GM18951 (cell line): ENCODE measurements around the gene PTPRN2.

Source experiments
- POLR2A ChIP-seq: IDR thresholded peaks from 4 replicates; pipeline ENCODE4 v1.6.1; 2011; ENCODE audit warnings: mild to moderate bottlenecking; ENCODE audit not compliant: insufficient read length, insufficient read depth; ENCODE audit errors: extremely low read depth
- in situ Hi-C: fragments of 300-500 bp; cut with MboI; formaldehyde crosslinking; loops from one replicate; pipeline ENCODE4 v1.12.0; 2022; ENCODE audit warnings: low sequenced_read_pairs, mixed read lengths, inconsistent platforms; ENCODE audit not compliant: unreplicated experiment

Gene PTPRN2

DNA sequence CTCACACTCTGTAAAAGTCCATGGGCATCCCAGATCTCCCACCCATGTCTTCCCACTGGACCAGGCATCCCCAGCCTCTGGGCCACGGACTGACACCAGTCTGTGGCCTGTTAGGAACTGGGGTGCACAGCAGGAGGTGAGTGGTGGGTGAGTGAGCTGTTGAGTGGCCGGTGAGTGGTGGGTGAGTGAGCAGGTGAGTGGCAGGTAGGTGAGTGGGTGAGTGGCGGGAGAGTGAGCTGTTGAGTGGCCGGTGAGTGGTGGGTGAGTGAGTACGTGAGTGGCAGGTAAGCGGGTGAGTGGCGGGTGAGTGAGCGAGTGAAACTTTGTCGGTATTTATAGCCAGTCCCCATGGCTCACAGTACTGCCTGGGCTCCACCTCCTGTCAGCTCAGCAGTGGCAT is 779.6 kb downstream of the PTPRN2 start:
- no peak for TF ChIP-seq POLR2A
- in situ Hi-C loops, result no loop called here

DNA sequence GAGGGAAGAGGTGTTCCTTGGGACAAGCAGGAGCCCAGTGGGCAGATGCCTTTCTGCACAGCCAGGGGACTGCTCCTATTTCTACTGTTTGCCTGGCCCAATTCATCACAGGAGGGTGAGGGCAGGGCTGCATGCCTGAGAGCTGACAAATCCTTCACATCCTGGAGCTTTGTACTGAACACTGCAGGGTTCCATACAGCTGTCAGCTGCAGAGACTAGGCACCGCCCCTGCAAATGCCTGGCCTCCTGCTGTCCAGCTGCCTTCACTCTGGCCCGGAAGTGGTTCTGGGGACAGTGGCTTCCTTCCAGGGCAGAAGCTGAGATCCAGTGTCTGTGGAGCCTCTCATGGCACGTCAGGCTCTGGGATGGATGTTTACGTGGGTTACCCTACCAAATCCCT is 780.1 kb downstream of the PTPRN2 start:
- in situ Hi-C loops, result no loop called here
- no peak for TF ChIP-seq POLR2A

DNA sequence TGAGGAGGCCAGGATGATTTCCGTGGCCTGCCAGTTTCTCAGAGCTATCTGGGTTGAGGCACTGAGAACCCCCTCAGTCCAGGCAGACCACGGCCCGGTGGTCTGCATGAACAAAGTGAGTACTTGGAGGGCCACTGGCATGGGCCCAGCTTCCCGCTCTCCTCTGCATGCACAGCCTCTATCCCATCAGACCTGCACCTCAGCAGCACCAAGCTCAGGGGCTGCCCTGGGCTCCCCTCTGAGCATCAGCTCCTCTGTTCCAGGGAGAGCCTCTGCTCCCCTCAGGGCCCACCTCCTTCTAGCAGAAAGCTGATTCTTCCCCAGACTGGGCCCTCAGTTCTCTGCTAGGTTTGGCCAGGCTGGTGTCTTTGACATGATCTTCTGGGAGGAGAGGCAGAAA is 780.9 kb downstream of the PTPRN2 start:
- in situ Hi-C loops, result no loop called here
- TF ChIP-seq POLR2A, result no peak

DNA sequence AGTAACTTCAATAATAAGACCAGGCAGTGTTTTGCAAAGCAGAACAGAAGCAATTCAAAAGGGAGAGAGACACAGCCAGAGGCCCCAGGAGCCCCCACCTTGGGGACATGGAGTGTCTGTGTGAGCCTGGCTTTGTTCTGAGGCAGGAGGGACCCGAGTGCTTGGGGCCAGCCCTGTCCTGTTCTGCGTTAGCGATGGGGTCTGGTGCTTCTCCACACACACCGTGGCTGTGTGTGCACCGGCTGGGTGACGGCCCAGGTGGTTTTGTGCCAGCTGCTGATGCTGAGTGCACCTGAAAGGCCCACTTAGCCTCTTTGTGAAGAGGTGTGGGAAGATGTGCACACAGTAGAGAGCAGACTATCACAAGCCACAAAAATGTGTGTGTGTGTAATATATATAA is 781.9 kb downstream of the PTPRN2 start:
- in situ Hi-C loops, result no loop called here
- TF ChIP-seq POLR2A, result no peak

DNA sequence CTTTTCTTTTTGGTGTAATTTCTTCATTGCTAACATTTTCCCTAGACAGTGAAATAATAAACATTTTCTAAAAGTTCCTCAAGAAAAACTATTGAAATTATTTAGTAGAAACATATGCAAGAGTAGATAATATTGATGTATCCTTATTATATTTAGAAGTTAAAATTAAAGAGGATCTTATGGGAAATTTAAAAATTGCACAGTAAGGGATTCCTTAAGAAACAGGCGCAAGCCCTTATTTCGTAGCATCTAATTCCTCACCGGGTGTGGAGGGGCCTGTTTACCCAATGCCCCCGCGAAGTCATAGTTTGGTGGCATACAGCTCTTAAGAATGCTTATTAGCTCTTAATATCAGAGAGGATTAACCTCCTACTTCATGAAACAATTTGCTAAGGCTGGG is 783.7 kb downstream of the PTPRN2 start:
- no peak for TF ChIP-seq POLR2A
- in situ Hi-C loops, result no loop called here

DNA sequence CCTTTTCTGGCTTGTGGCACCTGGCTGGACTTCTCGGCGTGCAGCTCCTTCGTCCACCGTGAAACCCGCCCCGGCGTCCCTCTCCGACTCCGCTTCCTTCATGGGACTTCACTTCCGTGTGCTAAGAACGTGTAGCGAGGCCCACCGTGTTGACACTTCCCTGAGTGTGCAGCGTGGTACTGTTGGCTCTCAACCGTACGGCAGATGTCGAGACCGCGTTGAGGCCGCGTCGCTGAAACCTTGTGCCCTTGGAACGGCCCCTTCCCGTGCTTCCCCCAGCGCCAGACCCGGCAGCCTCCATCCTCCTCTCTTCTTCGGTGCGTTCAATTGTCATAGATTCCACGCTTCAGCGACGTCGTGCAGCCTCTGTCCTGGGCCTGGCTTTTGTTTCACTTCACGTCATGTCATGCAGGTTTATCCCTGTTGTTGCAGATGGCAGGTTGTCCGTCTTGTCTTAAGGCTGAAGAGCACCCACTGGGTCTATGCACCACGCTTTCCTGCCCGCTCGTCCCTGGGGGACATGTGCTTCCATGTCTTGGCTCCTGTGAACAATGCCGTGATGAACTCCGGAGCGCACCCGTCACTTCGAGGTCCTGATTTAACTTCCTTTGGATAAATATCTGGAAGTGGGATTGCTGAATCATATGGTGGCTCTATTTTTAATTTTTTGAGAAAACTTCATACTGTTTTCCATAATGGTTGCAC is 785.5 kb downstream of the PTPRN2 start:
- in situ Hi-C loops, result no loop called here
- TF ChIP-seq POLR2A, result no peak

DNA sequence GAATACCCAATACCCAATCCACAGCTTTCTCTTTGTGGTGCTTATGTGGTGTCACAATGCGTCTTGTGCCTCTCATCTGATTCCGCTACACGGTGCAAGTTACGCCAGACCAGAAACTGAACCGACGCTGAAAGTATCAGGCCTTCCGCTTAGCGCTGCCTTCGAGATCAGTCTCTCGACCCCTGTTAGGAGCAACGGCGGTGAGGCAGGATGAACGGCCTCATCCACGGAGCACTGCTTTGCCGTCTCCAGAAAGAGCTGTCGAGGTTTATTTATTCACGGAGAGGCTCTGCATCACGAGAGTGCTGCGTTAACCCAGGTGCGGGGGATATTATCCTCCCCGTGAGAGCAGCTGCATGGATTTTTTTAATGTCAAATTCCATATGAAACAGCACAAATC is 786.5 kb downstream of the PTPRN2 start:
- no peak for TF ChIP-seq POLR2A
- in situ Hi-C loops, result no loop called here

DNA sequence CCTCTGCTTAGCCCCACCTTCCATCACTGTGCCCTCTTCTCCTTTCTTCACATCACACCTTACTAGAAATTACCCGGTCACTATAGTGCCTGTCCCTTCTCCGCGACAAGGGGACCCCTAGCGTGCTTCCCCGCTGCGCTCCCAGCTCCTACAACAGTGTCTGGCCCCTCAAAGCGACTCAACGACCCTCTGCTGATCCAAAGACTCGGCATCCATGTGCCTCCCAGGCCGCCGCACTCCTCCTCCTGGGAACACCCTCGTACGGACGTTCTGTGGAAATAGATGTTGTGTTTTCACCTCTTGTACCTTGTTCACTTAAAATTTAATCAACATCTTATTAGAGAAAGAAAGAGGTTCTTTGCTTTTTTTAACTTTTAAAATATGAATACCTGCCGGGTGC is 787.3 kb downstream of the PTPRN2 start:
- in situ Hi-C loops, result no loop called here
- no peak for TF ChIP-seq POLR2A

DNA sequence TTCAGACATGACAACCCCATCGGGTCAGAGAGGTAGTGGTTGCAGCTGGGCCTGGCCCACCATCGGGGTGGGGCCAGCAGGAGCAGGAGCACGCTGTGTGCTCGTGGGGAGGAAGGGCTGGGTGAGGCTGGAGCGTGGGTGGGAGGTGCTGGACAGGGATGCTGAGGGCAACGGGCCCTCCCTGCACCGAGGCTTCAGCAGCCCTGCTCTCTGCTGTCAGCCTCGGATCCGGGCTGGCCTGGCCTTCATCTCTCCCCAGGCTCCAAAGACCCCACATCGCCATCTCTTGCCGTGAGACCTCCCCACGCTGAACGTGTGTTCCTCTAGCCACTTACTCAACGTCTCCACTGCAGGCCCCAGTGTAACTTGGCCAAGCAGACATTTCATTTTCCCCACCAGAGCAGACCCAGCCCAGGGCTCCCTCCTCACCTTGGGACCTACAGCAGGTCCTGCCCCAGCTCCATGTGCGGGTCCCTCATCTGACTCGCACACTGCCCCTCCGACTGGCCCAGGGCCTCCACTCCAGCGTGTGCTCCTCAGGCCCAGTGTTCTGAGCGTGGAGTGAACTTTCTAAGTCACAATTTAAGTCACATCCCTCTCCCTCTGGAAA is 788.4 kb downstream of the PTPRN2 start:
- in situ Hi-C loops, result no loop called here
- TF ChIP-seq POLR2A, result no peak

DNA sequence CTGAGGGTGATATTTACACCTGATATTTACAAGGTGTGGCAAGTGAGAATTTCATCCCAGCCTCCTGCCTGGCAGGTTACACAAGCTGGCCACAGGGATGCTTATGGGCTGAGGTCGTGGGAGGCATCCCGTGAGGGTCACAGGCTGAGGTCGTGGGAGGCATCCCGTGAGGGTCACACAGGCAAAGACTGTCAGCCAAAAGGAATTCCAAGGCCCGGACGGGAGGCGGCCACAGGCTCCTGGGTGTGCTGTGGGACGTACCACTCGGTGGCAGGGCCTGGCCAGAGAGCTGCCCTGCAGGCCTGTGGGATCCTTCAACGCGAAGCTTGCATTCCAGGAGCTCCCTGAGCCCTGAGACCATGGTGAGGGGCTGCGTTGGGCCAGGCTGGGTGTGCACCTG is 790.3 kb downstream of the PTPRN2 start:
- in situ Hi-C loops, result no loop called here
- no peak for TF ChIP-seq POLR2A

DNA sequence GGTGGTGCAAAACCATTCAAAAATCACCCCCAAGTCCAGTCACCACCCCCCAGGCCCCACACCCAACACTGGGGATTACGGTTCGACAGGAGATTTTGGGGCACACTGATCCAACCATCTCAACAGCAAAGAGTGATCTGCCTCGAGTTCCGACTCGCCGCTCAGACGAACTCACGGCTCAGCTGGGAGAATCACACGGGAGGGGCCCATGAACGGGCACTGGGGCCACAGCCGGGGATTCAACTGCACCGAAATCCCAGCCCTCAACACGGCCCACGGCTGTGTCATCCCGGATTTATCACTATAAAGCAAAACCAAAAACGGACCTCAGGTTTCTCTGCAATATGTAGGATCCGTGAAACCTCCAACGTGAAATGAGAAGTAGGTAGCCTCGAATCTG is 790.8 kb downstream of the PTPRN2 start:
- in situ Hi-C loops, result no loop called here
- no peak for TF ChIP-seq POLR2A

DNA sequence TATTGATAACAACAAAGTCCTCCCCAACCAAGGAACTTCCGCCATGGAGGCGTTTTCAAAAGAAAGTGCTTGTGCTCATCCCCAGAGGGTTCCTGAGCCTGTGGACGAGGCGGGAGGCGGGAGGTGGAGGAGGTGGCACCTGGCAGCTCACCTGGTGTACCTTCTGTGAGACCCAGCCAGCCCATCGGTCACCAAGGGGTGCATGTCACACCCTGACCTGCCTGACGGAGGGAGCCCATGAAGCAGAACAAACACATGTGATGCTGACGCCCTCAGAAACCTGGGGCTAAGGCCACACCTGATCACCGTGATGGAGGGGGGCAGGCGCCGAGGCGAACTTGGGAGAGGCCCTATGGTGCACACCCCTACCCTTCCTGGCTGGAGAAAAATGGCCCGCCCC is 792.0 kb downstream of the PTPRN2 start:
- in situ Hi-C loops, result no loop called here
- no peak for TF ChIP-seq POLR2A

DNA sequence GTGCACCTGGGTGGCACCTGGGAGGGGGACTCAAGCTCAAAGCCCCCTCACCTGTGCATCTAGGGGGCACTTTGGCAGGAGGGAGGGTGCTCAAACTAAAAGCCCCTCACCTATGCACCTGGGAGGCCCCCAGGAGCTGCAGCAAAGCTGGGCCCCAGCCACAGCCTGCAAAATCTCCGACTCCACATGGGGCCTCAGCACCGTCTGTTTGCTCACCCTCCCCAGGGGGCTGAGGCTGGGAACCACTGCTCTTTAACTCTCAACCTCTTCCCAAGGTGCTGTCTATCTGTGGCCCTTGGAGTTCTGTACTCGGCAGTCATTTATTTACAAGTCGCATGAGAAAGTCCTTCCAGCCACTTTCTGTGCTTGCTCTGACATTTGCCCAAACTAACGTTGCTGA is 792.4 kb downstream of the PTPRN2 start:
- no peak for TF ChIP-seq POLR2A
- in situ Hi-C loops, result no loop called here

DNA sequence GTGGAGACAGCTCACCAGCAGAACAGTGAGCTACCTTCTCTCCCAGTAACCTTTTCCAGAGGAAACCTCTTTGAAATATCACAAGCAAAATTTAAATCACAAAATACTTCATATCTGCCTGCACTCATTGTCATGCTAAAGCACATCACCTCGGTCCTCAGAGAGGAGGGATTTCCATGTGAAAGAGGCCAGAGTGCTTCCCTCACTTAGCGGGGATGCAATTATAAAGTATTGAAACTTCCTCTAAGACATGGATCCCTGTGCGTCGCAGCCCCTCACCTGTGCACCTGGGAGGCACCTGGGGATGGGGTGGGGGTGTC is 792.9 kb downstream of the PTPRN2 start:
- TF ChIP-seq POLR2A, result no peak
- in situ Hi-C loops, result no loop called here
